ENCODE results near the gene BTBD16.

DNA sequence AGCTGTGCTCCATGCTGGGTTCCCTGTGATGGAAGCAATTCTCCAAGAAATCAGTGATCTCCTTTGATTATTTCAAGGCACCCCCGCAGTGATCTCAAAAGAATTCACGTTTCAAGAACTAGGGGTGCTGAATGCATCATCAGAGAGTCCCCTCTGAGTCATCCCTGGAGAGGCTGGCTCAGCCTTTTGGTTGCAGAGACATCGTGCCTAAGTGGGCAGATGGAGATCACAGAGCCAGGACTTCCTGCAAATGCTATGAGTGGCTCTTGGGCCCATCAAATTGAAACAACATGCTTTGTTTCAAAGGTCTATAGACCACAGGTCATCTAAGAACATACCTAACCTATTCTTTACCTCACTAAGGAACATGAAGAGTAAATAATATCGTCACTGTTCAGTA, 61.9 kb downstream of the BTBD16 start:
- TF ChIP-seq SUZ12 (IDR thresholded peaks at IDR 0.05) (no peak), FOXA1 (IDR thresholded peaks at IDR 0.05) (no peak), SP1 (IDR thresholded peaks at IDR 0.05) (no peak), FOXM1 (IDR thresholded peaks at IDR 0.05; ENCODE audit: borderline replicate concordance) (no peak), ELF4 (IDR thresholded peaks at IDR 0.05) (no peak), L3MBTL2 (conservative IDR thresholded peaks at IDR 0.05) (no peak)

Data from HEK293T (cell line).